GM12878 (cell line): ENCODE results near the gene FRMD5. TPM values are rescaled to one million over a fixed set of nuclear protein-coding genes. Genes with fewer than 3 reads are reported as not detected.

Experiments used
- ATAC-seq: fragments of 200-7000 bp; cut with Tn5 transposase; 3 replicates; pipeline ENCODE4 v1.9.1; 2020; ENCODE audit warnings: mild to moderate bottlenecking, moderate library complexity
- BruUV-seq: library from RNA; stranded (reverse); fragments of 400-500 nt; replicated peaks from 2 replicates; lab custom pipeline; 2021; lab: Mats Ljungman, UMichigan
- CTCF ChIA-PET: fragments of 300-600 bp; sonication (Branson Sonifier 250); formaldehyde crosslinking; extraction: SDS; loops from one replicate; lab custom pipeline; 2021; ENCODE audit warnings: inconsistent platforms; lab: Yijun Ruan, JAX
- POLR2A ChIA-PET: fragments of 350-600 bp; formaldehyde crosslinking; extraction: SDS; loops from one replicate; lab custom pipeline; 2021; ENCODE audit warnings: inconsistent platforms; lab: Charles Lee
- RAD21 ChIA-PET: fragments of 300-600 bp; sonication (Branson Sonifier 250); formaldehyde crosslinking; loops from one replicate; lab custom pipeline; 2023; ENCODE audit warnings: antibody characterized with exemption; ENCODE audit not compliant: unreplicated experiment; lab: Charles Lee
- SMC1A ChIA-PET: fragments of 300-600 bp; sonication (Branson Sonifier 250); formaldehyde crosslinking; loops from one replicate; lab custom pipeline; 2023; ENCODE audit not compliant: unreplicated experiment, uncharacterized antibody; lab: Charles Lee
- DNase-seq: peaks from one replicate; pipeline ENCODE4 v3.0.0-alpha.2; 2011; ENCODE audit warnings: low read depth, low spot score
- FAIRE-seq: peaks from 3 replicates; lab custom pipeline; 2011; peaks lifted over from hg19 to GRCh38; lab: Jason Lieb, UNC
- H2AFZ ChIP-seq: 2 replicates; pipeline ENCODE4 v1.6.0; 2011; ENCODE audit warnings: low read depth, low read length, control low read depth; ENCODE audit not compliant: control insufficient read depth
- H3K27ac ChIP-seq: 2 replicates; pipeline ENCODE4 v1.5.1; 2011; ENCODE audit warnings: control low read depth; ENCODE audit not compliant: control insufficient read depth, insufficient read depth
- H3K27me3 ChIP-seq, 2 experiments: replicated peaks in 1 of 2; 2 replicates each; pipeline versions ENCODE4 v1.6.0 to v1.6.1; 2011; ENCODE audit warnings: low read length in 1 of 2; ENCODE audit not compliant: control insufficient read depth in 2 of 2, insufficient read depth in 2 of 2
- H3K36me3 ChIP-seq, 2 experiments: 2 replicates each; pipeline ENCODE4 v1.5.1; 2011; ENCODE audit warnings: low read length in 1 of 2; ENCODE audit not compliant: control insufficient read depth in 2 of 2, insufficient read depth in 2 of 2
- H3K4me1 ChIP-seq: 2 replicates; pipeline ENCODE4 v1.6.1; 2011; ENCODE audit warnings: mild to moderate bottlenecking, low read length, moderate library complexity, mixed read lengths; ENCODE audit not compliant: control insufficient read depth, insufficient read depth
- H3K4me2 ChIP-seq: 2 replicates; pipeline ENCODE4 v1.6.0; 2011; ENCODE audit warnings: control low read depth; ENCODE audit not compliant: control insufficient read depth, insufficient read depth
- H3K4me3 ChIP-seq: fragments of 200-600 bp; sonication (generic); 2 replicates; pipeline ENCODE4 v1.5.1; 2016
- H3K79me2 ChIP-seq: 2 replicates; pipeline ENCODE4 v1.6.0; 2011; ENCODE audit warnings: low read length; ENCODE audit not compliant: control insufficient read depth, insufficient read depth
- H3K9ac ChIP-seq: 2 replicates; pipeline ENCODE4 v1.8.0; 2011; ENCODE audit warnings: low read length, control low read depth, mixed read lengths; ENCODE audit not compliant: control insufficient read depth, insufficient read depth
- H3K9me3 ChIP-seq: replicated peaks from 3 replicates; pipeline ENCODE4 v1.5.1; 2011; ENCODE audit warnings: mild to moderate bottlenecking, low read length; ENCODE audit not compliant: control insufficient read depth, insufficient read depth
- H4K20me1 ChIP-seq: 2 replicates; pipeline ENCODE4 v1.6.0; 2011; ENCODE audit not compliant: control insufficient read depth, insufficient read depth
- ATF2 ChIP-seq: IDR thresholded peaks from 2 replicates; pipeline ENCODE4 v1.6.1; 2012; ENCODE audit warnings: low read length, inconsistent platforms
- BRCA1 ChIP-seq: IDR thresholded peaks from 2 replicates; pipeline ENCODE4 v1.6.1; 2011; ENCODE audit warnings: low read depth, low read length, improper control_type of control experiment
- IRF5 ChIP-seq: fragments of 450-650 bp; IDR thresholded peaks from 2 replicates; pipeline ENCODE4 v1.6.1; 2017; ENCODE audit warnings: borderline replicate concordance
- LARP7 ChIP-seq: fragments of 450-650 bp; IDR thresholded peaks from 2 replicates; pipeline ENCODE4 v1.6.1; 2017; ENCODE audit warnings: mild to moderate bottlenecking
- MAX ChIP-seq: IDR thresholded peaks from 2 replicates; pipeline ENCODE4 v1.6.1; 2012; ENCODE audit warnings: low read depth, low read length, improper control_type of control experiment
- MTA3 ChIP-seq: IDR thresholded peaks from 2 replicates; pipeline ENCODE4 v1.6.1; 2012; ENCODE audit warnings: low read length, inconsistent platforms, borderline replicate concordance
- NR2C2 ChIP-seq: IDR thresholded peaks from 2 replicates; pipeline ENCODE4 v1.6.1; 2011; ENCODE audit warnings: borderline replicate concordance, low read depth; ENCODE audit not compliant: control insufficient read depth, insufficient read length
- PBX3 ChIP-seq: IDR thresholded peaks from 2 replicates; pipeline ENCODE4 v1.6.1; 2011; ENCODE audit warnings: mild to moderate bottlenecking, low read depth, low read length, moderate library complexity; ENCODE audit not compliant: insufficient replicate concordance
- RELA ChIP-seq: fragments of 450-650 bp; IDR thresholded peaks from 2 replicates; pipeline ENCODE4 v1.8.0; 2014; ENCODE audit warnings: borderline replicate concordance; ENCODE audit not compliant: partially characterized antibody
- SIX5 ChIP-seq: IDR thresholded peaks from 2 replicates; pipeline ENCODE4 v1.6.1; 2011; ENCODE audit warnings: mild to moderate bottlenecking, low read depth, low read length, moderate library complexity; ENCODE audit not compliant: severe bottlenecking
- TCF3 ChIP-seq: IDR thresholded peaks from 2 replicates; pipeline ENCODE4 v1.6.1; 2012; ENCODE audit warnings: low read depth, mild to moderate bottlenecking, low read length, borderline replicate concordance; ENCODE audit not compliant: insufficient read depth
- WRNIP1 ChIP-seq: IDR thresholded peaks from 2 replicates; pipeline ENCODE4 v1.6.1; 2011; ENCODE audit warnings: low read depth, low read length, improper control_type of control experiment, borderline replicate concordance
- ZNF384 ChIP-seq: IDR thresholded peaks from 2 replicates; pipeline ENCODE4 v1.6.1; 2012; ENCODE audit warnings: low read depth, mild to moderate bottlenecking, low read length, improper control_type of control experiment, borderline replicate concordance
- WGBS: methylation state at CpG from one replicate; pipeline ENCODE4 v1.1.6; 2016; ENCODE audit warnings: low lambda C conversion rate; ENCODE audit not compliant: insufficient replicate concordance, insufficient coverage; ENCODE audit errors: missing lambda C conversion rate; 5-methylcytosine and 5-hydroxymethylcytosine counted together
- in situ Hi-C: fragments of 300-500 bp; cut with MboI; formaldehyde crosslinking; loops from 9 replicates; pipeline ENCODE4 v1.14.3; 2018; ENCODE audit warnings: mixed read lengths
- intact Hi-C: fragments of 100-400 bp; cut with micrococcal nuclease; formaldehyde crosslinking; loops from one replicate; pipeline ENCODE4 v1.14.2; 2022; ENCODE audit not compliant: unreplicated experiment
- polyA plus RNA-seq, 11 experiments: library from polyadenylated mRNA; depleted of rRNA in 4 of 11; unstranded in 6 of 11; stranded (reverse) in 5 of 11; fragments of >200 nt; fragmentation: Nextera tagmentation in 4 of 11; fragmentation: Illumina TruSeq in 1 of 11; extraction: Ambion mirVana in 4 of 11; extraction: Trizol in 1 of 11; gene quantifications; 1 replicate in 1 of 11; 2 replicates in 10 of 11; pipeline versions ENCODE4 v1.2.1 to v1.2.3, GENCODE V29; 2011 to 2016; ENCODE audit warnings: inconsistent platforms in 2 of 11, missing spikeins in 2 of 11, low read depth in 1 of 11
- total RNA-seq, 4 experiments: library from RNA; depleted of rRNA in 3 of 4; stranded (reverse); fragments of >200 nt in 3 of 4; fragmentation: Illumina TruSeq in 1 of 4; extraction: Trizol in 1 of 4; gene quantifications; 2 replicates each; pipeline versions ENCODE4 v1.2.1 to v1.2.3, GENCODE V29; 2013 to 2021
- TF ChIP-seq, protein P1 (sequence below): IDR thresholded peaks from 2 replicates; pipeline ENCODE4 v1.6.1; 2011; ENCODE audit warnings: low read depth, mild to moderate bottlenecking, low read length, moderate library complexity, borderline replicate concordance; ENCODE audit errors: extremely low read depth

FRMD5 gene
- total and polyA plus RNA-seq, 10 of the 15 experiments (the other 5 are each of a cell fraction or from before 2014, with no cell fraction given): 0.26 to 6.4 (median 0.68) TPM; not detected in 1

GRCh38 chr15:43955140-43955539 lies 239.9 kb downstream of the FRMD5 start:
- H3K27ac ChIP-seq: no peak overlapping the region
- CTCF ChIA-PET: interaction anchor here (0.7 kb wide), 1 partner anchor 31 kb away, joined by 3 read pairs; no protein-coding TSS in a partner anchor
- no peak overlapping the region for H3K4me2 ChIP-seq
- no peaks in the 10 kb centered on the region for H3K79me2 ChIP-seq
- in situ Hi-C loops: no loop called here
- TF ChIP-seq NR2C2 (no peak), IRF5 (no peak), LARP7 (no peak), ATF2 (no peak), SIX5 (no peak), BRCA1 (no peak), MAX (no peak), ZNF384 (no peak), RELA (no peak), PBX3 (no peak), MTA3 (no peak), TCF3 (no peak), WRNIP1 (no peak)
- TF ChIP-seq, protein P1, sequence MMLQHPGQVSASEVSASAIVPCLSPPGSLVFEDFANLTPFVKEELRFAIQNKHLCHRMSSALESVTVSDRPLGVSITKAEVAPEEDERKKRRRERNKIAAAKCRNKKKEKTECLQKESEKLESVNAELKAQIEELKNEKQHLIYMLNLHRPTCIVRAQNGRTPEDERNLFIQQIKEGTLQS: no peak
- no peaks in the 10 kb centered on the region; the same call in 1 of the 2 replicates for H3K4me1 ChIP-seq
- FAIRE-seq (no peak), ATAC-seq (no peak), DNase-seq (no peak)
- SMC1A ChIA-PET: no interaction called here
- BruUV-seq: no TSS peak
- H3K4me3 ChIP-seq: no peak overlapping the region
- no peaks in the 10 kb centered on the region for H3K9me3 ChIP-seq
- H3K36me3 ChIP-seq: no peaks in the 10 kb centered on the region; a peak in 1 of 4 replicates
- no peaks in the 10 kb centered on the region for H4K20me1 ChIP-seq
- no peak overlapping the region for H3K9ac ChIP-seq
- H2AFZ ChIP-seq: no peak overlapping the region
- intact Hi-C loops: no loop called here
- WGBS: 69% methylated on average over 1 of the region's 1 CpG
- RAD21 ChIA-PET: no interaction called here
- POLR2A ChIA-PET: interaction anchor here (0.9 kb wide), 1 partner anchor 9 kb away, joined by 4 read pairs; no protein-coding TSS in a partner anchor
- no peaks in the 10 kb centered on the region for H3K27me3 ChIP-seq
